Activated effector memory CD4-positive, alpha-beta T cell treated with anti-CD3 and anti-CD28 coated beads, Interleukin-2, amount 50 U/mL, for 16 hours (primary cell): Measurements from ENCODE around the gene ESRRB.

Experiments
- DNase-seq: peaks from one replicate; pipeline ENCODE4 v3.0.0-alpha.2; 2020

The ESRRB gene

DNA sequence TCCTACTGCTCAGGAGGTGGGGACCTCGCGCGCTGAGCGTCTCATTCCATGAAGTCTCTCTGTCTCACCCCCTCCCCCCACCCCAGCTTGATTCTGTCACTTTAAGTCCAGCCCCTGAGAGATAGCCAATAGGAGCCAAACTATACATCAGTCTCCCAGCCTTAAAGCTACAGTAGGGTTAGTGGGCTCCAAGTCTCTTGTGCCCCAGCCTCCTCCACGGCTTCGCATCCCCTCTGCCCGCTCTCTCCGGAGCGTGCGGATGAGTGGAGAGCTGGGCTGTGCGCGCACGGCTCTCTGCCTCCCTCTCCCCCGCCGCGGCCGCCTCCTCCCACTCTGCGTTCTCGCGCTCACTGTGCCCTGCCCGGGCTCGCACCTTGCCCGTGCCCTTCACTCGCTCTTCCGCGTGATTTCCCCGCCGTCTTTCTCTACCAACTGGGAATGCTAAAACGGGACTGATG, at the start of gene ESRRB:
Gene ESRRB (plus strand): TSS at position 191 of the 458 bp plus-strand sequence. CDS start 265 bp downstream, at position 456.
- no peak for DNase-seq

DNA sequence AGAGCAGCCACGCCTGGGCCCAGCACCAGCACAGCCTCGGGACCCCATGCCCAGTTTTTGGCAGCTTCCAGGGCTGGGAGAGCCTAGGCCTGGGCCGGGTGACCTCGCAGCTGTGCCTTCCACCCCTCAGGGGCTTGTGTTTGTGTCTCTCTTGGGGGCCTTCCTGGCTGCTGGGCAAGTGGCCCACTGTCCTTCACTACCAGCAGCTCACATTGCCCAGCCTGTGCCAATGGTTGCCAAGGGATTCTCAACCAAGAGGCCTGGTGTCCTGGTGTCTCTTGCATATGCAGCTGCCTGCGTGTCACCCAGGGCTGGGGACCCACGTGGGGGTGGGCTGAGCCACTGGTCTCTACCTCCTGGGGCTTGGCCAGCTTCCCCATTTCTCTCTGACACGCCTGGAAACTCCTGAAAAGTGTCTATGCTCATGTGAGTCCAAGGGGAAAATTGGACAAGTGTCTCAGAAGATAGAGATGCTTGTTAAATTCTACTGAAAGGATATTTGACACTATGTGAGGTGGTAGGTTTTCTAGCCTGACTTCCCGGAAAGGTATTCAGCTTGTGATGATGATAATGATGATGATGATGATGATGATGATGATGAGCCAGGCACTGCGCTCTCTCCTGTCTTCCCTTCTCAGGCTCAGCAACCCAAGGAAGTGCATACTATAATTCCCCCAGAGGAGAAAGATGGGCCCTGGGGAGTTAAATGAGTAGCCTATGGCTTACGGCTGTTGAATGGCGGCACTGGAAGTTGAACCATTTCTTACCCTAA, 48.8 kb upstream of the ESRRB start:
- no peak for DNase-seq

DNA sequence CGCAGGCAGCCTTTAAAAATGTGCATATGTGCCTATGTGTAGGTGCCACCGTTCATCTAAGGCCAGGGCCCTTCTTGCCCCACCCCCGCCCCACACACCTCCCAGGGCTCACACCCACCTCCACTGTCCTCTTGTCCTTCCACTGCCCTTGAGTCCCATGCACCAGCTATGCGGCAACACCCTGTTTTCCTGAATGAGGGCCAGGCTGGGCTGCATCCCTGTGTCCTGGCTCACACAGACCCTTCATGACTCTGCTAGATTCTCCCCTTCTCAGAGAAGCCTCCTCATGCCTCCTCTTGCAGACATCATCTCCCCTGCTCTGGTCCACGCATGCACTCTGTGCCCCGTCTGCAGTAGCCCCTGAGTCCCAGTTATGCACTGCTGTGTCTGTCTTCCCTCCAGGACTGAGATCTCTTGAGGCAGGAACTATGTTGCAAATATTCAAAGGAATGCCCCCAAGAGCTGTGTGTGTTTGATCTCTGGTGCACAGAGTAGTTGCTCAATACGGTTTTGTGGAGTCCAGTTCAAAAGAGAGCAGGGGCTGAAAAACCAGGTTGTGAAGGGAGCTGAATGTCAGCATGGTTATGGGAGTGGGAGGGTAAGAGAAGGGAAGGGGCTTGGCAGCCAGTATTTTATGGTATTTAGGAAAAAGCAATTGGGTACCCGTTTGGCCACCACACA, 47.3 kb upstream of the ESRRB start:
- DNase-seq, result no peak

DNA sequence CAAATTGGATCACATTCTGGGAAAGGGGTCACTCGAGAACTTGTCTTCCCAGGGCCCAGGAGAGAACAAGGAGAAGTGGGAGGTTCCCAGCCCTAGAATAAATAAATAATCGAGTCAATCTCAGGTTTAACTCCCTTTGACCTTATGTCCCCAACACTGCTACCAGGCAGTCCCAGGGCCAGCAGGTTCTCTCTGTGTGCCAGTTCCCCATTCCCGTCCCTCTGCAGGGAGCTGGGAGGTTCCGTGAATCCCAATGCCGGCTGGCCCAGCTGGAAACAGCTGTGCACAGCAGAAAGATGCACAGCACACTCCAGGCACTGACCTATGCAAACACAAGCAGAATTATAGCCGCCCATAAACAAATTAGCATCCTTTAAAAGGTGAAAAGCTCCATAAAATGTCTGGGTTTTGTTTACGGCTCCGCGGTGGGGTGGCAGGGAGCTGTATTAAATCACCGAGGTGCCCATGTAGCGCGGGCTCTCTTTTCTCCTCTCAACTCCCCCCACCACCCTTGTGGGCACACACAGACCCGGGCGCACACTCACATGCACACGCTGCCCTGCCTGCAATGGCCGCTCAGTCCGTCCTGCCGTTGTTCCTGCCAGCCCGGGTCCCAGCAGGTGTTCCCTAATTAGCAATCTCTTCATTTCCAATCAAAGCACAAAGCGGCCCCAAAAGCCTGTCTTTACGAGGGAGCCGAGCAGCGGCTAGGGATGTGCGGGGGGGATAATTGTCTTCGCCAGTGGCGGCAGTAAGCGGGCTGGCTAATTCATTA, 46.6 kb upstream of the ESRRB start:
- no peak for DNase-seq

DNA sequence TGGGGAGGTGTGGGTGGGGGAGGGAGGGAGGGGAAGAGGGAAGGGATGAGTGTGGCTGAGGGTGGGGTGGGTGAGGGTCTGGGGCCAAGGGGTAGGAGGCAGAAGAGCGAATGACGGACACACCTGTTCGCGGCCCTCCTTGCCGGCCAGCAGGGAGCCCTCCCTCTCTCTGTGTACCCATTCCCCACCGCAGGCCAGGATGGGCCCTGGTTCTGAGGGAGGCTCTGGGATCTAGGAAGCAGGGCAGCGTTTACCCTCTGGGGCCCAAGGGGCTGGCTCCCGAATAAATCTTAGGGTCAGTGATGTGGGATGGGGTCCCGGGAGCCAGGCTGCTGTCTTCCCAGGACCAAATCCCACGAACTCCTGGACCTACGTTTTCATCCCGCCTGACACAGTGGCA, 46.0 kb upstream of the ESRRB start:
- DNase-seq, result no peak

DNA sequence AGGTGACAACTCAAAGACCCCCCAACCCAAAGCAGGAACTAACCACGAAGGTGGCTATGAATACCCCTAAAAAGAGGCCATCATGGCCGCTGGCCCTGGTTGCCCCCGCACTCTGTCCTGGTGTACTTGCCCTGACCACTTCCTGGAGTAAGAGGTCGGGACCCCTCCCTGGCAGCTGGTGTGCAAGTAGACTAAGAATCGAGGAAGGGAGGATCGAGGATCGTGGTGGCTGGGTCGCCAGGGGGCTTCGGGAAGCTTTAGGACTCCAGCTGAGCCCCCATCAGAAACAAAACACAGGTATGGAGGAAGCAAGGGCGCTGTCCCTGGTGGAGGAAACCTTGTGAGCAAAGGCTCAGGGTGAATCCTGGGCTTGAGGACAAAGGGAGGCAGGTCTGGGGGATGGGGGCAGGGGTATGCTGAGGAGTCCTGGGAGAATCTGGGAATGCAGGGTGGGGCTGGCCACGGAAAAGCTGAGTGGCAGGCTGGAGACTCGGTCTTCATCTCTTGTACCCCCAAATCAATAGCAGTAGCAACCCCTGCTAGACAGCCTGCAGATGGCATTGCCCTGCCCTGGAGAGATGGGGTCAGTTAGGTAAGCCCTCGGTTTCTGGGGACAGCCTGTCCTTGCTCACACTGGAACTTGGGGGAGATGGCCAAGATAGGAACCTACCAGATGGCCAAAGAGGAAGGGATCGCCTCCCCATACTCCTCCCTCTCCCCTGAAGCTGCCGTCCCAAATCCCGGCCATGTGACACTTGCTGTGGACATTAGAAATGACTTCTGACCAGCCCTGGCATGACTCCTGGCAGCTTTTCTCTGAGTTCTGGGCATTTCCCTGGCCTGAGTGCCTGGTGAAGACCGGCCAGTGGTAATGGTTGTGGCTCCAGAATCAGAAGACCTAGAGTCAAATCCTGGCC, 45.3 kb upstream of the ESRRB start:
- DNase-seq, result no peak

DNA sequence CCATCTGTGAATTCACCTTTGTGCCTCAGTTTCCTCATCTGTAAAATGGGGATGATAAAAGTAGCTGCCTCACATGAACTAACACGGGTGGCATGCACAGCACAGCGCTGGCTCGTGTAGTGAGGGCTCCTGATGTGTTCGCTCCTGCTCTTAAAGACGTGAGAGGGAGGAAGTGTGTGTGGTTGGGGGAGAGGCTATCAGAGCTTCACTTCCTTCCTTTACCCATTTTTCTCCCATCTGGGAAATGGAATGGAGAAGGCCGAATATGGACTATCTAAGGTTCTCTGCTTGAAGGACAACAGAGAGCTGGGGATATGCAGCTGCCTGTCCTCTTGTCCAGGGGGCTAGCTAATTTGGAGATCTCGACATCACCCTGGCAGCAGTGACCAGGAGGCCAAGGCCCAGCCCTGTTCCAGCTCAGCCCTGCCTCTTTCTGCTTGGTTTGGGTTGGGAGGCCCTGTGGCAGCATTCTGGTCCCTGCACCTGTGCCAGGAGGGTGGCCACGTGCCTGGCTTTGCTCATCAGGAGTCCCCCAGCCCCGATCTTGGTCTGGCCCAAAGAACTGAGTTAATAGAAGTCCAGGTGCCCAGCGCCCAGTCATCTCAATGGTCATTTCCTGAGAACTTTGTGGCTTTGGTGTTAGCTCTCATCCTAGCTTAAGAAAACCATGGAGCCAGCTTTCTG, 44.5 kb upstream of the ESRRB start:
- DNase-seq, result no peak

DNA sequence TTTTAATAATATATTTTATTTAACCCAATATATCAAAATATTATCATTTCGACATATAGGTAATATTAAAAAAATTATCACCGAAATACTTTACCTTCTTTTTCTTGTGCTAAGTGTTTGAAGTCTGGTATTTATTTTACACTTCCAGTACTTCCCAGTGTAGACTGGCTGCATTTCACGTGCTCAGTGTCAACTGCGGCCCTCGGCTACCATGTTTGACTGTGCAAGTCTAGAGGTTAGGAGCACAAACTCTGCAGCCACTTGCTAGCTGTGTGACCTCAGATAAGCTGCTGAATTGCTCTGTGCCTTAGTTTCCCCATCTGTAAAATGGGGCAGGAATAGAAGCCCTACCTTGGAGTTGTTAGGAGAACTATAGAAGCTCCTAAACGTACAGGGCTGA, 42.3 kb upstream of the ESRRB start:
- DNase-seq, result no peak

DNA sequence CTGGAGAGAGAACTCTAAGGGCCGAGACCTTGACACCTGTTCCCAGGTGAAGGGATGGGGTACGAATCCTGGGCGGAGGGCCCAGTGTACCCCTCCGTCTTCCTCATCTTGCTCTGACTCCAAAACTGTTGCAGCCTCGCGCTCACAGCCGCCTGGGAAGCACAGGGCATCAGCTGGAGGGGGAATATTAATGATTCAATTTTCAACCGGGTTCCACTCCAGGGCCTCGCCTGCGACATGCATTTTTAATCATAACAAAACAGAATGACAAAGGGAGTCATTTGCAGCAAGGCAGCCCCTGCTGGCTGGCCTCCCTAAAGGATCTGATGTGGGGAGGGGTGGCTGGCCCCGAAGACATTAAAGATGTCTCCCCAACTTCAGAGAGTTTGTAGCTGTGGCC, 41.6 kb upstream of the ESRRB start:
- peak; percentile 37 for DNase-seq

DNA sequence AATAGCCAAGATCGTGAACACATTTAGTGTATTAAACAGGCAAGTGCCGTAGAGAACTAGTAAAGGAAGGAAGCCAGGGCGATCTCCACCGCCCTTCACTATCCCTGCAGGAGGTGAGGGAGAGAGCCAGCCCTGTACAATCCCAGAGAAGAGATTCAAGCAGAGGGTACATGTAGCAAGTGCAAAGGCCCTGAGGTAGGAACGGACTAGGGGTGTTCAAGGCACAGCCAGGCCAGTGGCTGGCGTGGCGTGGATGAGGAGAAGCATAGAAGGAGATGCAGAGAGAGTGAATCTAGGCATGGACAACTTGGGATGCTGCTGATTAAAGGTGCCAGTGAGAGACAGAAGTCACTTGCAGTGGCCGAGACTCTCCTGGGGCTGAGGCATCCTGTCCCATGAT, 39.1 kb upstream of the ESRRB start:
- peak; percentile 44 for DNase-seq

DNA sequence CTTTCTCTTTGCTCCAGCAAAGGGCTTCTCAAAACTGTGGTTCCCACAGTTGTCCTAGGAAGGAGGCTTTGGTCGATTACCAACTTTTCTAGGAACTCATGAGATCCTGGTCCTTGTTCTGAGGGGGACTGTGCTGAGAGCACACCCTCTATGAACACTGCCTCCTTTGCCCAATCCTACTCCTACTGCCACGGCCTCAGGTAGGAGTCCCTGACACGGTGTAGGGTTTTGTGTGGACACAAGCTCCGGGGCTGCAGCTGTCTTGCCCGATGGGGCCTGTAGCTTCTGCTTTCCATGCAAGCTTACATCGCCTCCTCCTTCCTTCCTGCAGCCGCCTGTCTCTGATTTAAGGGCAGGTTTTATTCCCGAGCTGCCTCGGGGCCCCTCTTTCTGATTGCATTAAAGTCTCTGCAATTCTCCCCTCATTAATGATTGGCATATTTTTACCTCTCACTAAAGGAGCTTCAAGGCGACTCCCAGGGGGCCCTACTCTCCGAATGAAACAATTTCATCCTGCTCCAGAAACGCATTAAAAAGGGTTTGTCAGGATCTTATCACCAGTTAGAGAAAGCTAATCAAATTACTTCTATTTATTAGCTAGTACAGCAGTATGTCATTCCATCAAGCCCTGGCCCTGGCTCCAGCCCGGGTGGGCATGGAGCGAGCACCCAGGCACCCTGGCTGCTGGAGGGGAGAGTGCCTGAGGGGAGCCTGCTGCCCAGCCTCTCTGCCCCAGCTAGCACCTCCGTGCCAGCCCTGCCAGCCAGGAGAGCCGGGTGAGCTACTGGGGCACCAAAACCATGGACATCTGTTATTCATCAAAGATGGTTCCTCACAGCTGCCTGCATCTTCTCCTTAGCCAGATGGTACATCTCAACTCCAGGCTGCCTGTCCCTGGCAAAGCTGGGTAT, 38.0 kb upstream of the ESRRB start:
- DNase-seq, result no peak

DNA sequence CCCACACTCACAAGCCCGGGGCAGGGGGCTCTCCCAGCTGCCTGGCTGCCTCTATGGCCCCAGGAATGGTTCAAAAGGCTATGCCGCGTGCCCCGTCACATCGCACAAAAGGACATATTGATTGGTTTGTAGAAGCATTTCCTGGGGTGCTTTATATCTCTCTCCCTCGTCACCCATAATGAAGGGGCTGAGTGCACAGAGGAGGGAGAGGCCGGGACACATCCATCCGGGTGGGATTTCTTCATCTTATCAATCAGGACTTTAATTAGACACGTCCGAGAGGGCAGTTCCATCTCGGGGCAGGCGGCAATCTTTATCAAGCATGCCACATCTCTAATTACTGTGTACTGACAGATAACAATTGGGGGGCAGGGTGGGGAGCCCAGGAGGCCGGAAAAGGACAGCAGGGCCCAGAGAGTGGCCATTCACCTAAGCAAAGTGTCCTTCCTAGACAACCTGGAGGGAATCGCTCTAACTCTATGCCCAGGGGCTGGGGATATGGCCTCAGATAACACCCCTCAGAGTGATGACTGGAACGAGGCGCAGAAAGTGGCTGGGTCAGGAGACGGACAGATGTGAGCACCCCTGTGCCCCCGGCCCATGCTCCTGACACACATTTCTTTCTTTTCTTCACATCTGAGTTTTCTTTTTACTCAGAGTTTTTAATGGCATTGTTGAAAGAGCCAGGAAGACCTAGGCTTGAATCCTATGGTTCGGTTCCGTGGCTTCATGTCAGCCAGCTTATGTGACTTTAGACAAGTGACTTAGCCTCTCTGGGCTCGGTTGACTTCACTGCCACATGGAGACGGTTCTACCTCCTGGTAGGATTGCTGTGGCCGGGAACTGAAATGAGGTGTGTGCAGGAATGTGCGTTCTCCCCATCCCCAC, 36.0 kb upstream of the ESRRB start:
- DNase-seq, result no peak

DNA sequence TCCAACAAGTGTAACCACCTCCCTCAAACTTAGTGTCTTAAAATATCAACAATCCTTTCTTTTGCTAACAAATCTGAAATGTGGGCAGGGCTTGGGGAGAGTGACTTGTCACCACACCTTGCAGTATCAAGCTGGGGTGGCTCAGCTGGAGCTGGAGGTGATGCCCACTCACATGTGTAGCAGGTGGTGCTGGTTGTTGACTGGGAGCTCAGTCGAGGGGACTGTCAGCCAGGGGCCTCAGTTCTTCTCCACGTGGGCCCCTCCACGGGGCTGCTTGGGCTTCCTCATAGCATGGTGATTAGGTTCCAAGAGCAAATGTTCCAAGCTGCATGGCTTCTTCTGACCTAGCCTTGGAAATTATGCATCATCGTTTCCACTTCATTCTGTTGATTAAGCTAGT, 32.6 kb upstream of the ESRRB start:
- DNase-seq, result no peak

DNA sequence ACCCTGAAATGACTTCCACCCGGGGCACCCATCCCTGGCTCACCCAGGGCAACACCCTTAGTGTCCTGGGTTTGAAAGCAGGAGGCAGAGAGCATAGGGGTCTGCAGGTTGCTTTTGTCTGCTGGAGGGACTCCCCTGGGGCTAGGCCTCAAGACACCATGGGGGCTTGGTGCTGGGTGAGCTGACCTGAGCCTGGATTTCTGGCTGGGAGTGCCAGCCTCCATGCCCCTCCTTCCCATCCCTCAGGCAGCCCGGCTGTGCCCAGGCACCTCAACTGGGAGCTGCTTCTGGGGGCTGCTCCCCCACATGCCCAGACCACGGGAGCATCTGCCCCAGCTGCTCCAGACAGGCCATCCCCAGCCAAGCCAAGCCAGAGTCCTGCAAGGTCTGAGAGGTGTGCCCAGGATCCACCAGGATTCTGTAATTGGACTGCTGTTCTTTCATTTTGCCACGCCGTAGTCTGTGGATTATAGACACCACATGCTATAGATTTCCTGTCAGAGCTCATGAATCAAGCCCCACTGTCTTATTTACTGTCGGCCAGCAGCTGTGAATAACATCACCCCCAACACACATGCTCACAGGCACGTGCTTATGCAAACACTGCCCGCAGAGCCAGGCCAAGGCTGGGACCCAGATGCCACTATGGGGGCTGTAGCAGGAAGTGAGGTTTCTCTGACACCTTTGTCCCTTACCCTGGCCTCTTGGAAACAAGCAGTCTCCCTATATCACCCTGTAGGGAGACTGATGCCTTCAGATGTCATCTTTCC, 29.4 kb upstream of the ESRRB start:
- DNase-seq, result no peak

DNA sequence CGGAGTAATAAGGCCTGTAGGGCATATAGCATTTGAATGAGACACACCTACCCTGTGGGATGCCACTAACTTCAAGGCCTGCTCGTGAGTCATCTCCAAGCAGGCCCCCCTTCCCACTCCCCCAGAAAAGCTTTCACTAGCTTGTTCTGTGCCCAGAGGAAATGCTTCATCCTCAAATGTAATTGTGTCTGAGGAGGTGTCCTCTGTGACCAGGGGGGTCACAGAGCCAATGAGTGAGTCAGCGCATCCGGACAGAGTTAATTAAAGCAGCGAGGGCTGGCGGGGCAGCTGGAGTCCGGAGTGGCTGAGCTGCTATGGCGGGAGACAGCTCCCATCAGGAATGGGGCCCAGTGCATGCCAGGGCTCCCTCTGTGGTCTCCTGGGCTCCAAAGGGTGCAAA, 27.0 kb upstream of the ESRRB start:
- DNase-seq, result no peak

DNA sequence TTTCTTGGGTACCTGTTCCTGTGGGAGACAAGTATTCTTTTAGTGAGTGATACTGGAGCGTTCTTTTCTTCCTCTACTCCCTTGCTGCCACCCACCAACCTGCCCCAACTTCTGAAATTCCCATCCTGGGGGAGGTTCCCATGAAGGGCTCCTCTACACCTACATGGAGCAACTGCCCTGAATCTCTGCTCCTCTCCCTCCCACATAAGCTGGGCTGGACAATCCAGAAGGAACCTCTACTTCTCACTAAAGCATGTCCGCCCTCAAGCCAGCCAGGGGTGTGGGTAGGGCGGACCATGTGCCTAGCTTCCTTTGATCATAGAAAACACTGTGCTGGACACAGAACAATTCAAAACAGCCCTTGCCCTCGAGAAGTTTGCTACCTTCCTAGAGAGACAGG, 25.9 kb upstream of the ESRRB start:
- no peak for DNase-seq

DNA sequence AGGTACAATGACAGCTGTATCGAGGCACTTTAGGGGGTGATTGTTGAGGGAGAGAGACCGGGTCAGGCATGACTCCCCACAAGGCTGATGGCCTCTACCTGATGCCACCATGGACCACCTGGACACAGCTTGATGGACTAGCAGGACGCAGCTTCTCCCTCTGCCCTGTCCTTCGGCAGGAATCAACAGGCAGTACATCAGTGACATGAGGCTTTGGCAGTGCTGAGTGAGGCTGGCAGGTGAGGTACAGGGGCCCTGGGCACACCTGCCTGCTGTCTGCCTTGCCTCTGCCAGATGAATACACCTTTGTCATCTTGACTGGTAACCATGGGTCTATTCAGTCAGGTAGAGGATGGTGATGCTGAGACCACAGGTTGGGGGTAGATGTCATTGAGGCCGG, 25.3 kb upstream of the ESRRB start:
- DNase-seq, result no peak

DNA sequence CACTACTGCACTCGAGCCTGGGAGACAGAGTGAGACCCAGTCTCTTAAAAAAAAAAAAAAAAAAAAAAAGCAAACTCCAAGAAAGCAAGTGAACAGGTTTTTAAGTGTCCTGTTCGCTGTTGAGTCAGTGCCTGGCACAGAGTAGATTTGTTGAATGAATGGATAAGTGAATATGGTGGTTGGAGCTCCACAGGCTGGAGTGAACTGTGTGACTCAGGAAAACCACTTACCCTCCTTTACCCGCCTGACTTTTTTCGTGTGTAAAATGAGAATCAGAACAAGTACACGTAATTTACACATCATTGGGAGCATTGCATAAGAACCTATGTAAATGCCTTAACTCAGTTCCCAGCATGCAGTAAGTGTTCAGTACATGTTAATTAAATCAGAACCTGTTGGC, 24.0 kb upstream of the ESRRB start:
- no peak for DNase-seq
